H1 (cell line): ENCODE measurements around the gene HM13. TPM values are rescaled to one million over a fixed set of nuclear protein-coding genes. Genes with fewer than 3 reads are reported as not detected.

ENCODE experiments used
- CTCF ChIA-PET: fragments of 300-600 bp; sonication (Branson Sonifier 250); formaldehyde crosslinking; loops from one replicate; lab custom pipeline; 2021; ENCODE audit not compliant: partially characterized antibody; lab: Charles Lee
- POLR2A ChIA-PET: fragments of 300-600 bp; sonication (Branson Sonifier 250); formaldehyde crosslinking; loops from one replicate; lab custom pipeline; 2021; ENCODE audit warnings: inconsistent platforms; ENCODE audit not compliant: partially characterized antibody; lab: Charles Lee
- DNase-seq, 2 experiments: peaks; one replicate each; pipeline versions ENCODE4 v3.0.0 to v3.0.0-alpha.2; 2010 to 2022; ENCODE audit warnings: low spot score in 2 of 2, low read depth in 1 of 2, mixed read lengths in 1 of 2
- FAIRE-seq: peaks from 2 replicates; lab custom pipeline; 2011; peaks lifted over from hg19 to GRCh38; lab: Jason Lieb, UNC
- H2AFZ ChIP-seq: 2 replicates; pipeline ENCODE4 v1.8.1; 2012; ENCODE audit warnings: low read length, inconsistent platforms
- H2AK5ac ChIP-seq: 2 replicates; pipeline ENCODE4 v1.6.1; 2013; ENCODE audit warnings: low read depth, low read length
- H2BK120ac ChIP-seq: replicated peaks from 2 replicates; pipeline ENCODE3; 2013; ENCODE audit warnings: low read depth, low read length, inconsistent platforms
- H2BK12ac ChIP-seq: 2 replicates; pipeline ENCODE4 v1.6.1; 2013; ENCODE audit warnings: low read depth, low read length
- H2BK15ac ChIP-seq: 2 replicates; pipeline ENCODE4 v1.6.1; 2013; ENCODE audit warnings: low read length
- H2BK20ac ChIP-seq: 2 replicates; pipeline ENCODE4 v1.6.1; 2013; ENCODE audit warnings: low read length
- H2BK5ac ChIP-seq: 2 replicates; pipeline ENCODE4 v1.6.1; 2013; ENCODE audit warnings: low read depth, low read length
- H3K14ac ChIP-seq: 2 replicates; pipeline ENCODE4 v1.6.1; 2013; ENCODE audit warnings: inconsistent platforms; ENCODE audit not compliant: insufficient read length
- H3K18ac ChIP-seq: 2 replicates; pipeline ENCODE4 v1.6.1; 2013; ENCODE audit warnings: low read length; ENCODE audit errors: extremely low read depth
- H3K23ac ChIP-seq: 2 replicates; pipeline ENCODE4 v1.6.1; 2013; ENCODE audit warnings: inconsistent platforms; ENCODE audit not compliant: insufficient read length
- H3K23me2 ChIP-seq: 2 replicates; pipeline ENCODE4 v1.6.1; 2013; ENCODE audit warnings: low read depth, low read length
- H3K27ac ChIP-seq: 2 replicates; pipeline ENCODE4 v1.6.1; 2011; ENCODE audit warnings: low read depth, low read length, inconsistent platforms
- H3K27me3 ChIP-seq, 4 experiments: replicated peaks in 1 of 4; 1 replicate in 1 of 4; 2 replicates in 3 of 4; pipeline versions ENCODE4 v1.6.1 to v1.8.1; 2011 to 2013; ENCODE audit warnings: low read length in 3 of 4, mild to moderate bottlenecking in 3 of 4, inconsistent platforms in 2 of 4, mixed read lengths in 2 of 4, moderate library complexity in 1 of 4; ENCODE audit not compliant: control insufficient read depth in 3 of 4, insufficient read depth in 3 of 4; ENCODE audit errors: extremely low read depth in 1 of 4
- H3K36me3 ChIP-seq, 4 experiments: 2 replicates each; pipeline versions ENCODE4 v1.6.1 to v1.8.1; 2011 to 2013; ENCODE audit warnings: mild to moderate bottlenecking in 4 of 4, low read length in 3 of 4, moderate library complexity in 2 of 4, control low read depth in 1 of 4, inconsistent platforms in 1 of 4; ENCODE audit not compliant: insufficient read depth in 4 of 4, control insufficient read depth in 2 of 4
- H3K4ac ChIP-seq: replicated peaks from 2 replicates; pipeline ENCODE3; 2013; ENCODE audit warnings: low read length, low read depth, mixed read lengths, inconsistent platforms; ENCODE audit not compliant: insufficient read length
- H3K4me1 ChIP-seq, 4 experiments: replicated peaks in 1 of 4; 1 replicate in 1 of 4; 2 replicates in 3 of 4; pipeline versions ENCODE4 v1.6.1 to v1.8.1; 2011 to 2013; ENCODE audit warnings: low read length in 3 of 4, inconsistent platforms in 2 of 4, mixed read lengths in 1 of 4; ENCODE audit not compliant: insufficient read depth in 4 of 4, control insufficient read depth in 3 of 4
- H3K4me2 ChIP-seq, 2 experiments: 2 replicates each; pipeline versions ENCODE4 v1.6.1 to v1.8.1; 2011 to 2013; ENCODE audit warnings: low read depth in 2 of 2, low read length in 2 of 2, control low read depth in 1 of 2, inconsistent platforms in 1 of 2, mild to moderate bottlenecking in 1 of 2; ENCODE audit not compliant: insufficient read depth in 1 of 2
- H3K4me3 ChIP-seq, 4 experiments: fragments of 200-600, 300-600 bp in 1 of 4; sonication (generic), shearing (Covaris generic), sonication (Bioruptor Twin) in 1 of 4; 2 replicates each; pipeline versions ENCODE4 v1.5.1 to v1.8.1; 2011 to 2016; ENCODE audit warnings: low read length in 4 of 4, low read depth in 3 of 4, control low read depth in 2 of 4, inconsistent platforms in 2 of 4, mild to moderate bottlenecking in 2 of 4, mixed read lengths in 1 of 4, moderate library complexity in 1 of 4; ENCODE audit not compliant: insufficient read depth in 2 of 4; ENCODE audit errors: extremely low read depth in 1 of 4
- H3K56ac ChIP-seq: replicated peaks from 2 replicates; pipeline ENCODE3; 2013; ENCODE audit warnings: low read depth, mild to moderate bottlenecking, mixed read lengths, low read length, inconsistent platforms; ENCODE audit not compliant: insufficient read length
- H3K79me1 ChIP-seq: 2 replicates; pipeline ENCODE4 v1.6.1; 2013; ENCODE audit warnings: low read depth, low read length, control low read depth
- H3K79me2 ChIP-seq, 2 experiments: 2 replicates each; pipeline versions ENCODE4 v1.6.1 to v1.8.1; 2012 to 2013; ENCODE audit warnings: low read length in 2 of 2, mild to moderate bottlenecking in 2 of 2, inconsistent platforms in 1 of 2; ENCODE audit not compliant: insufficient read depth in 2 of 2, control insufficient read depth in 1 of 2
- H3K9ac ChIP-seq, 4 experiments: replicated peaks in 1 of 4; 1 replicate in 1 of 4; 2 replicates in 3 of 4; pipeline versions ENCODE4 v1.6.1 to v1.8.1; 2011 to 2013; ENCODE audit warnings: low read depth in 3 of 4, low read length in 3 of 4, control low read depth in 2 of 4, mild to moderate bottlenecking in 2 of 4, moderate library complexity in 2 of 4, inconsistent platforms in 1 of 4; ENCODE audit errors: extremely low read depth in 1 of 4
- H3K9me3 ChIP-seq, 2 experiments: 2 replicates each; pipeline versions ENCODE4 v1.6.1 to v1.8.1; 2012 to 2013; ENCODE audit warnings: mild to moderate bottlenecking in 2 of 2, moderate library complexity in 2 of 2, control low read depth in 1 of 2, inconsistent platforms in 1 of 2, low read depth in 1 of 2, low read length in 1 of 2, mixed read lengths in 1 of 2; ENCODE audit not compliant: insufficient read depth in 2 of 2
- H4K20me1 ChIP-seq, 2 experiments: replicated peaks in 1 of 2; 2 replicates each; pipeline versions ENCODE3 to v1.8.1; 2011 to 2013; ENCODE audit warnings: inconsistent platforms in 2 of 2, low read length in 2 of 2, mild to moderate bottlenecking in 1 of 2; ENCODE audit not compliant: insufficient read depth in 2 of 2, control insufficient read depth in 1 of 2
- H4K5ac ChIP-seq: 2 replicates; pipeline ENCODE4 v1.6.1; 2013; ENCODE audit warnings: low read length, low read depth, mixed read lengths, inconsistent platforms; ENCODE audit not compliant: insufficient read length
- H4K8ac ChIP-seq: 2 replicates; pipeline ENCODE4 v1.8.0; 2013; ENCODE audit warnings: mild to moderate bottlenecking, moderate library complexity, low read length, inconsistent platforms; ENCODE audit not compliant: insufficient read depth; ENCODE audit errors: extremely low read depth
- H4K91ac ChIP-seq: replicated peaks from 2 replicates; pipeline ENCODE3; 2013; ENCODE audit warnings: low read length, mixed read lengths, inconsistent platforms; ENCODE audit not compliant: insufficient read length
- BCL11A ChIP-seq, 2 experiments: IDR thresholded peaks; one replicate each; pipeline ENCODE4 v1.6.1; 2011; ENCODE audit warnings: low read depth in 2 of 2, low read length in 2 of 2, mild to moderate bottlenecking in 2 of 2
- CTBP2 ChIP-seq: IDR thresholded peaks from 2 replicates; pipeline ENCODE4 v1.7.0; 2011; ENCODE audit warnings: borderline replicate concordance, mild to moderate bottlenecking, moderate library complexity, mixed read lengths, low read length; ENCODE audit not compliant: insufficient read depth, insufficient read length
- HDAC2 ChIP-seq, 2 experiments: fragments of 300-600 bp in 1 of 2; sonication (generic) in 1 of 2; IDR thresholded peaks; 2 replicates each; pipeline ENCODE4 v1.6.1; 2011 to 2012; ENCODE audit warnings: low read depth in 2 of 2, low read length in 2 of 2, mild to moderate bottlenecking in 2 of 2, moderate library complexity in 2 of 2, borderline replicate concordance in 1 of 2, inconsistent platforms in 1 of 2
- KDM4A ChIP-seq: IDR thresholded peaks from one replicate; pipeline ENCODE4 v1.7.1; 2012; ENCODE audit warnings: low read depth, mild to moderate bottlenecking, moderate library complexity, low read length, inconsistent platforms; ENCODE audit not compliant: severe bottlenecking
- POU5F1 ChIP-seq: IDR thresholded peaks from 2 replicates; pipeline ENCODE4 v1.6.1; 2011; ENCODE audit warnings: low read depth, mild to moderate bottlenecking, low read length, moderate library complexity
- RXRA ChIP-seq: IDR thresholded peaks from 2 replicates; pipeline ENCODE4 v1.6.1; 2011; ENCODE audit warnings: low read depth, mild to moderate bottlenecking, low read length, moderate library complexity; ENCODE audit not compliant: insufficient read depth
- SIRT6 ChIP-seq: IDR thresholded peaks from one replicate; pipeline ENCODE4 v1.7.1; 2012; ENCODE audit warnings: low read length, inconsistent platforms
- SP2 ChIP-seq: IDR thresholded peaks from 2 replicates; pipeline ENCODE4 v1.6.1; 2012; ENCODE audit warnings: mild to moderate bottlenecking, low read length, inconsistent platforms
- TAF1 ChIP-seq: IDR thresholded peaks from 2 replicates; pipeline ENCODE4 v1.6.1; 2011; ENCODE audit warnings: mild to moderate bottlenecking, low read depth, low read length
- TBP ChIP-seq: IDR thresholded peaks from 2 replicates; pipeline ENCODE4 v1.6.1; 2011; ENCODE audit warnings: low read depth, low read length, improper control_type of control experiment
- TCF12 ChIP-seq: IDR thresholded peaks from 2 replicates; pipeline ENCODE4 v1.6.1; 2011; ENCODE audit warnings: low read depth, mild to moderate bottlenecking, low read length
- WGBS, 2 experiments: shearing (Covaris generic) in 1 of 2; methylation state at CpG; one replicate each; pipeline versions ENCODE4 v1.1.6 to v1.1.7; 2013 to 2015; ENCODE audit warnings: low lambda C conversion rate in 2 of 2, mixed read lengths in 2 of 2, inconsistent platforms in 1 of 2, low coverage in 1 of 2, missing lambda C conversion rate in 1 of 2; ENCODE audit not compliant: insufficient replicate concordance in 2 of 2, insufficient coverage in 1 of 2, insufficient read length in 1 of 2; ENCODE audit errors: extremely low coverage in 1 of 2, missing lambda C conversion rate in 1 of 2; 5-methylcytosine and 5-hydroxymethylcytosine counted together
- polyA plus RNA-seq, 7 experiments: library from polyadenylated mRNA; depleted of rRNA in 3 of 7; stranded (reverse) in 5 of 7; unstranded in 2 of 7; fragments of >200 nt in 5 of 7; fragments of 200-250 nt in 2 of 7; gene quantifications; 1 replicate in 5 of 7; 2 replicates in 1 of 7; 4 replicates in 1 of 7; pipeline versions ENCODE4 v1.2.1 to v1.2.3, GENCODE V29; 2011 to 2013; ENCODE audit warnings: missing spikeins in 2 of 7, mixed read lengths in 2 of 7
- total RNA-seq: library from RNA; stranded (reverse); fragmentation: NEBNext Ultra II Directional; extraction: Animal tissue kit (Norgen Biotek cat#: 25700); gene quantifications from 2 replicates; pipeline ENCODE4 v1.2.1, GENCODE V29; 2021
- TF ChIP-seq, protein P1 (sequence below): IDR thresholded peaks from 2 replicates; pipeline ENCODE4 v1.6.1; 2012; ENCODE audit warnings: inconsistent platforms

The HM13 gene
- total and polyA plus RNA-seq, 2 of the 8 experiments (the other 6 are each of a cell fraction or from before 2014, with no cell fraction given): 118 to 183 TPM

DNA sequence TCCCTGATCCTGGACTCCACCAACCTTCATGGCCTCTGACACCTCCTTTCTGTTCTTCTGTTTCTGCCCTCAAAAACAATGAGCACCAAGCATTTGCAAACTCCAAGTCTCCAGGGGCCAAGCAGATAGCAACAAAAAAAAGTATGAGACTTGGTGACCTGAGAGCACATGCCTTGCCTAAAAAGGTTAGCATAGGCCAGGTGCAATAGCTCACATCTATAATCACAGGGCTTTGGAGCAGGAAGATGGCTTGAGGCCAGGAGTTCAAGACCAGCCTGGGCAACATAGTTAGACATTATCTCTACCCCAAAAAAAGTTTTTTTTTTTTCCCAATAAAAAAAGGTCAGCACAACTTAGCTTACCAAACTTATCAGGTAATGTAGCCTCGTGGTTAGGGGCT lies 13.7 kb upstream of the HM13 start:
- no peak overlapping the region for H2BK20ac ChIP-seq
- H3K27ac ChIP-seq: no peak overlapping the region
- WGBS, 2 experiments: 48% methylated on average over 1 of the region's 1 CpG; no CpG with 5 or more reads in 1 of the 2 experiments
- H3K9ac ChIP-seq: no peak overlapping the region
- POLR2A ChIA-PET: no interaction called here
- H3K4me2 ChIP-seq: no peak overlapping the region
- H3K14ac ChIP-seq: no peak overlapping the region
- no peak overlapping the region for H2AFZ ChIP-seq
- H3K27me3 ChIP-seq: no peaks in the 10 kb centered on the region
- H4K8ac ChIP-seq: no peak overlapping the region
- no peak for DNase-seq
- no peak overlapping the region for H3K18ac ChIP-seq
- H3K4me3 ChIP-seq: no peak overlapping the region
- no peaks in the 10 kb centered on the region for H3K23me2 ChIP-seq
- peaks cover 11 to 40% of the 10 kb centered on the region in 2 experiments; a peak in 3 of 4 replicates for H3K9me3 ChIP-seq
- H3K79me2 ChIP-seq: no peaks in the 10 kb centered on the region
- no peak overlapping the region for H2BK5ac ChIP-seq
- no peak overlapping the region for H3K23ac ChIP-seq
- no peak overlapping the region for H2BK12ac ChIP-seq
- no peak overlapping the region for H3K56ac ChIP-seq
- H4K91ac ChIP-seq: no peak overlapping the region
- H3K36me3 ChIP-seq: no peaks in the 10 kb centered on the region
- H4K20me1 ChIP-seq: no peaks in the 10 kb centered on the region
- no peak for FAIRE-seq
- H3K4ac ChIP-seq: no peak overlapping the region
- no peak overlapping the region for H2AK5ac ChIP-seq
- TF ChIP-seq KDM4A (no peak), TCF12 (no peak), TAF1 (no peak), BCL11A (IDR thresholded peaks at IDR 0.05; ENCODE audit: low read depth in 2 of 2, low read length in 2 of 2) (no peak), RXRA (no peak), CTBP2 (no peak), SP2 (no peak), SIRT6 (no peak), POU5F1 (no peak), TBP (no peak), HDAC2 (IDR thresholded peaks at IDR 0.05; ENCODE audit: borderline replicate concordance in 1 of 2, low read depth in 2 of 2, low read length in 2 of 2) (no peak)
- TF ChIP-seq, protein P1, sequence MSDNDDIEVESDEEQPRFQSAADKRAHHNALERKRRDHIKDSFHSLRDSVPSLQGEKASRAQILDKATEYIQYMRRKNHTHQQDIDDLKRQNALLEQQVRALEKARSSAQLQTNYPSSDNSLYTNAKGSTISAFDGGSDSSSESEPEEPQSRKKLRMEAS: no peak
- no peaks in the 10 kb centered on the region for H3K79me1 ChIP-seq
- CTCF ChIA-PET: interaction anchor here (0.6 to 1.4 kb wide), 2 partner anchors 12 to 59 kb away, joined by 3 to 4 read pairs; no protein-coding TSS in a partner anchor
- H3K4me1 ChIP-seq: no peaks in the 10 kb centered on the region
- no peak overlapping the region for H2BK15ac ChIP-seq
- H4K5ac ChIP-seq: no peak overlapping the region
- no peak overlapping the region for H2BK120ac ChIP-seq
